Esophagus squamous epithelium (tissue), 5 donors: ENCODE results near the gene EPHA6. TPM values are rescaled to one million over a fixed set of nuclear protein-coding genes. Genes with fewer than 3 reads are reported as not detected.
A peak's percentile ranks its signal among the peaks of the same experiment; 100 is the strongest.

Experiments used
- DNase-seq: peaks from one replicate; lab custom pipeline; 2025; lab: John Stamatoyannopoulos, UW
- H3K27ac ChIP-seq, 4 donors: fragments of 200-600 bp; sonication (generic); one replicate each; pipeline ENCODE4 v1.5.1; 2016 to 2019; ENCODE audit warnings: mild to moderate bottlenecking in 1 of 4
- H3K27me3 ChIP-seq, 4 donors: fragments of 200-600 bp; sonication (generic); 1 replicate in 3 of 4; 2 replicates in 1 of 4; pipeline versions ENCODE4 v1.5.1 to v1.6.0; 2017 to 2021; ENCODE audit warnings: antibody characterized with exemption in 1 of 4
- H3K36me3 ChIP-seq, 3 donors: fragments of 200-600 bp; sonication (generic); one replicate each; pipeline ENCODE4 v1.5.1; 2016 to 2019
- H3K4me1 ChIP-seq, 3 donors: fragments of 200-600 bp; sonication (generic); one replicate each; pipeline ENCODE4 v1.5.1; 2017 to 2019
- H3K4me3 ChIP-seq, 4 donors: fragments of 200-600 bp; sonication (generic); 1 replicate in 3 of 4; 2 replicates in 1 of 4; pipeline ENCODE4 v1.5.1; 2016 to 2019; ENCODE audit warnings: mild to moderate bottlenecking in 2 of 4, moderate library complexity in 1 of 4
- H3K9me3 ChIP-seq, 3 donors: fragments of 200-600 bp; sonication (generic); one replicate each; pipeline ENCODE4 v1.5.1; 2016 to 2019
- CTCF ChIP-seq, 6 experiments: fragments of 450-650 bp in 4 of 6; fragments of 200-600 bp in 2 of 6; sonication (generic) in 2 of 6; IDR thresholded peaks; one replicate each; pipeline ENCODE4 v1.5.1; 2016 to 2019; ENCODE audit warnings: antibody characterized with exemption in 6 of 6, mild to moderate bottlenecking in 4 of 6, moderate library complexity in 4 of 6
- POLR2A ChIP-seq, 4 donors: fragments of 450-650 bp; IDR thresholded peaks; one replicate each; pipeline ENCODE4 v1.6.1; 2017; ENCODE audit warnings: antibody characterized with exemption in 4 of 4, mild to moderate bottlenecking in 4 of 4, moderate library complexity in 3 of 4
- WGBS, 2 donors: methylation state at CpG; one replicate each; pipeline ENCODE4 v1.1.5; 2018; 5-methylcytosine and 5-hydroxymethylcytosine counted together
- intact Hi-C: fragments of 100-400 bp; cut with DNase I; formaldehyde crosslinking; loops from one replicate; pipeline ENCODE4 v1.15.0; 2022
- total RNA-seq, 4 donors: library from RNA; depleted of rRNA; stranded (reverse); fragments of >200 nt; gene quantifications; one replicate each; pipeline ENCODE4 v1.1.0, GENCODE V29; 2016
- donor health status: DM: yes; HTN: yes; CAD: no.

EPHA6 gene
- total RNA-seq, 4 donors from 2014 or later = 0.34 to 2.9 (median 1.5) TPM

- intact Hi-C loops = no loop called here
- WGBS, 2 donors = 59 to 65% methylated on average over 3 of the region's 3 CpGs
- no peaks in the 10 kb centered on the region for H3K4me1 ChIP-seq
Measured at GRCh38 chr3:97712919-97713318, 898.5 kb downstream of the EPHA6 start.

GRCh38 chr3:97713634-97714033, 899.2 kb downstream of the EPHA6 start:
- Histone ChIP-seq H3K36me3 (no peaks in the 10 kb centered on the region), H3K27ac (no peak overlapping the region), H3K4me1 (no peaks in the 10 kb centered on the region), H3K9me3 (no peaks in the 10 kb centered on the region), H3K4me3 (no peak overlapping the region), H3K27me3 (no peaks in the 10 kb centered on the region)
- 67 to 77% methylated on average over 1 of the region's 1 CpG for WGBS, 2 donors
- TF ChIP-seq POLR2A (IDR thresholded peaks at IDR 0.05) = no peak
- TF ChIP-seq CTCF (IDR thresholded peaks at IDR 0.05) = no peak
- DNase-seq = no peak
- intact Hi-C loops = no loop called here

More at GRCh38 chr3:97712919-97713318, 898.5 kb downstream of the EPHA6 start:
- no peak overlapping the region for H3K4me3 ChIP-seq
- H3K27me3 ChIP-seq = no peaks in the 10 kb centered on the region
- no peak overlapping the region for H3K27ac ChIP-seq
- no peak for DNase-seq
- H3K9me3 ChIP-seq = no peaks in the 10 kb centered on the region
- no peaks in the 10 kb centered on the region for H3K36me3 ChIP-seq
- TF ChIP-seq POLR2A (IDR thresholded peaks at IDR 0.05) (no peak), CTCF (IDR thresholded peaks at IDR 0.05) (no peak)

- DNase-seq = no peak
- peak overlapping the region in 1 of 4 donors; percentile 47 for H3K4me3 ChIP-seq
- WGBS, 2 donors = 3% methylated on average over 7 of the region's 7 CpGs
Measured at GRCh38 chr3:97719156-97719821, 904.9 kb downstream of the EPHA6 start.

GRCh38 chr3:97720417-97720816, 906.0 kb downstream of the EPHA6 start:
- TF ChIP-seq CTCF (IDR thresholded peaks at IDR 0.05) (no peak), POLR2A (IDR thresholded peaks at IDR 0.05) (no peak)
- intact Hi-C loops = no loop called here
- Histone ChIP-seq H3K27me3 (no peaks in the 10 kb centered on the region), H3K4me1 (no peaks in the 10 kb centered on the region), H3K36me3 (no peaks in the 10 kb centered on the region), H3K27ac (no peak overlapping the region), H3K9me3 (no peaks in the 10 kb centered on the region), H3K4me3 (no peak overlapping the region)
- no peak for DNase-seq
- 38 to 53% methylated on average over 2 of the region's 2 CpGs for WGBS, 2 donors

More at GRCh38 chr3:97719156-97719821, 904.9 kb downstream of the EPHA6 start:
- Histone ChIP-seq H3K36me3 (no peaks in the 10 kb centered on the region), H3K9me3 (no peaks in the 10 kb centered on the region), H3K27me3 (no peaks in the 10 kb centered on the region), H3K27ac (no peak overlapping the region), H3K4me1 (no peaks in the 10 kb centered on the region)
- intact Hi-C loops = no loop called here
- peak; percentile 48 to 84 (median 72) for TF ChIP-seq CTCF (IDR thresholded peaks at IDR 0.05)
- no peak for TF ChIP-seq POLR2A (IDR thresholded peaks at IDR 0.05)

- no peak overlapping the region for H3K4me3 ChIP-seq
- H3K27ac ChIP-seq = no peak overlapping the region
- TF ChIP-seq CTCF (IDR thresholded peaks at IDR 0.05) (no peak), POLR2A (IDR thresholded peaks at IDR 0.05) (no peak)
- no peak for DNase-seq
- no peaks in the 10 kb centered on the region for H3K36me3 ChIP-seq
- H3K27me3 ChIP-seq = no peaks in the 10 kb centered on the region
- H3K9me3 ChIP-seq = no peaks in the 10 kb centered on the region
- 92 to 93% methylated on average over 2 of the region's 2 CpGs for WGBS, 2 donors
- intact Hi-C loops = no loop called here
- H3K4me1 ChIP-seq = no peaks in the 10 kb centered on the region
Measured at GRCh38 chr3:97721446-97721845, 907.1 kb downstream of the EPHA6 start.
